AG08396 (cell line): ENCODE data around the gene NPR2.
A peak's percentile ranks its signal among the peaks of the same experiment; 100 is the strongest.

Experiments
- DNase-seq: peaks from one replicate; pipeline ENCODE4 v3.0.0; 2012; ENCODE audit warnings: low spot score, mixed read lengths

NPR2 gene

GRCh38 chr9:35791297-35791921 lies at the start of gene NPR2:
TSS of gene NPR2 (plus strand) at chr9:35791591. CDS start at chr9:35792409, 818 bp downstream.
- DNase-seq, result peak; percentile 80

- DNase-seq, result no peak
Observed at GRCh38 chr9:35741740-35742139, 49.7 kb upstream of the NPR2 start.

DNA sequence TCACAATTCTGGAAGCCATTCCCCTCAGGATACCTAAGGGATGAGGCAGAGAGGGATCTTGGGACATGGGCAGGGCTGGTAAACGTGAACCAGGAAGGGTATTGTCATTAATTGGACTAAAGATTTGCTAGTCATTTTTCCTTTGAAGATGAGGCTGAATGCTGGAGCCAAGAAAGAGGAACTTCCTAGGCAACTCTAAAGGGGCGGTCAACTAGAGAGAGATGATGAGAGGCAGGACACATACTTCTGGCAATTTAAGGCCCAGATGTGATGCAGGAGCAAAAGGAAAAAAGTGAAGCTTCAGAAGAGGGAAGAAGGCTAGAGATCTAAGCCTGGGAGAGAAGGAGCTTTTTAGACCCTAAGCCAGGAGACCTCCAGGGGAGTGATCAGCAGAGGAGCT lies 47.9 kb upstream of the NPR2 start:
- no peak for DNase-seq

- DNase-seq, result no peak
Observed at GRCh38 chr9:35743880-35744518, 47.4 kb upstream of the NPR2 start.

GRCh38 chr9:35745569-35745968 lies 45.8 kb upstream of the NPR2 start:
- no peak for DNase-seq

DNA sequence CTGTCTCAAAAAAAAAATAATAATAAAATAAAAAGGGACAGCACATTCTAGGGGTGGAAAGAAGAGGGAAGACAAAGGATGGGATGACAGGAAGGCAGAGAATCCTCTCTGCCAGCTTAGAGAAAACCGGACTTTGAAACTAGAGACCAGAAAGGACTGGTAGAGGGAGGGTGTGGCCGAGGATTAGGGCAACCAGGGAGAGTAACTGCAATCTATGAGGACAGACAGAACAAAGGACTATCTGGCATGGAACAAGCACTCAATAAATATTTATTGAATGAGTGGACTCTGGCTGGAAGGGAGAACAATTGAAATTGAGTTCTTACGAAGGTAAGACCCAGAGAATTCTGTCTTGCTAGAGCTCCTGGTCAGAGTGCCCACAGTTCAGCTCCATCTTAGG lies 44.8 kb upstream of the NPR2 start:
- DNase-seq, result no peak

DNA sequence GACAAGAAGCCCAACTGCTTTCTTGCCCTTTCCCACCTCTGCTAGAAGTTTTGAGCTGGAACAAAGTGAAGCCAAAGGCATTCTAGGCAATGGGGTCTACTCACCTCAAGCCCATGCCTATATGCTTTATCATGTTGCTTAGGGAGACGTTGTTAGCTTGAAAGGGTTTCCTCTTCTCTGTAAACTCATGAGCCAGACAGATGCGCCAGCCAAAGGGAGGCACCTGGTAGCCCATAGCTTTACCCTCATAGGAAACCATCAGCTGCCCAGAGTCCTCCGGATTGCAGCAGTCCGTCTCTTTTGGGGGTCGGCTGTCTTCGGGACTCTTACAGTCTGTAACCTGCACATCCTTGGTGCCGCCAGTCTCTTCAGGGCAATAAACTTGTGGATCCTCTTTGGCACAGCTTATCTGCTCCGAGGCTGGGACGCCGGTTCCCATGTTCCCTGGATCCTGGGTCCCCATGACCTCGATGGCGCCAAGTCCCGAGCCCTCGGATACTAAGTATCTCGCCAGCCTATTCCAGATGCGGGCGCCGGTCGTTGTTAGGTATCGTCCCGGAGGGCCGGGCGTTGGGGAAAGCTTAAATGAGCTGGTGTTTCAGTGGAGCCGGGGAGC lies 43.0 kb upstream of the NPR2 start:
- DNase-seq, result no peak

- DNase-seq, result peak; percentile 86
Observed at GRCh38 chr9:35748858-35749514, 42.4 kb upstream of the NPR2 start, which contains the start of the genes GBA2 and RGP1. TSS of gene GBA2 (minus strand) at chr9:35749228. CDS start at chr9:35748704, 524 bp downstream. TSS of gene RGP1 (plus strand) at chr9:35749287. CDS start at chr9:35749756, 469 bp downstream.

GRCh38 chr9:35749515-35750255 lies 41.7 kb upstream of the NPR2 start:
- DNase-seq, result no peak

DNA sequence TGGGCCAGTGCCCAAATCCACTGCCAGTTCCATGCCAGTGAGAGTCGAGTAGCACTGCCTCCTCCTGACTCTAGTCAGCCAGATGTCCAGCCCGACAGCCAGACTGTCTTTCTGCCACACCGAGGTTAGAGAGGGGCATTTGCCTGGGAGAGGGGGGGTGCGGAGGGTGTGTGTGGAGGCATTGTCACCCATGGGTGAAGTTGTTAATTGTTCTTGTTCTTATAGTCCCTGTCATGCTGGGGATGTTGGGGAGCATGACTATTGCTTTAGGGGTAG lies 41.2 kb upstream of the NPR2 start:
- DNase-seq, result no peak

GRCh38 chr9:35753466-35753865 lies 37.9 kb upstream of the NPR2 start:
- DNase-seq, result no peak

DNA sequence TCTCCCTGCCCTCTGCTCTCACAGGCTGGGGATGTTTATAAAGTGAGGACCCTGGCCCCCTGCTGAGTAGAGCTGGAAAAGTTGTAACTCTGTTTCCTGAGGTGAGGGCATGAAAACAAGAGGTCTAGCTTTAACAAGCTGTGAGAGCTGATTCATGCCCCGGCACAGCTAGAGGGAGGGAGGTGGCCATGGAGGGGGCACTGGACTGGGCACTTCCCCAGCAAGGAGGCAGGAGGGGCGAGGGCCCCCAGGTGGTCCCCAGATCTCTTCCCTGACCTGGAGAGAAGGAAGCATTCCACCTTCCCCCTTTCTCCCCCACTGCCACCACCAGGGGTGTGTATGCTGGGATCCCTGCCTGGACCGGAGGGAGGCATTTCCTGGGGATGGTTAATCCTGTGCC lies 37.1 kb upstream of the NPR2 start, which contains the start of gene MSMP:
Gene MSMP (minus strand): TSS at position 13 of the 400 bp plus-strand sequence. CDS start 147 bp downstream, outside the sequence.
- no peak for DNase-seq

- no peak for DNase-seq
Observed at GRCh38 chr9:35755071-35755470, 36.3 kb upstream of the NPR2 start.

DNA sequence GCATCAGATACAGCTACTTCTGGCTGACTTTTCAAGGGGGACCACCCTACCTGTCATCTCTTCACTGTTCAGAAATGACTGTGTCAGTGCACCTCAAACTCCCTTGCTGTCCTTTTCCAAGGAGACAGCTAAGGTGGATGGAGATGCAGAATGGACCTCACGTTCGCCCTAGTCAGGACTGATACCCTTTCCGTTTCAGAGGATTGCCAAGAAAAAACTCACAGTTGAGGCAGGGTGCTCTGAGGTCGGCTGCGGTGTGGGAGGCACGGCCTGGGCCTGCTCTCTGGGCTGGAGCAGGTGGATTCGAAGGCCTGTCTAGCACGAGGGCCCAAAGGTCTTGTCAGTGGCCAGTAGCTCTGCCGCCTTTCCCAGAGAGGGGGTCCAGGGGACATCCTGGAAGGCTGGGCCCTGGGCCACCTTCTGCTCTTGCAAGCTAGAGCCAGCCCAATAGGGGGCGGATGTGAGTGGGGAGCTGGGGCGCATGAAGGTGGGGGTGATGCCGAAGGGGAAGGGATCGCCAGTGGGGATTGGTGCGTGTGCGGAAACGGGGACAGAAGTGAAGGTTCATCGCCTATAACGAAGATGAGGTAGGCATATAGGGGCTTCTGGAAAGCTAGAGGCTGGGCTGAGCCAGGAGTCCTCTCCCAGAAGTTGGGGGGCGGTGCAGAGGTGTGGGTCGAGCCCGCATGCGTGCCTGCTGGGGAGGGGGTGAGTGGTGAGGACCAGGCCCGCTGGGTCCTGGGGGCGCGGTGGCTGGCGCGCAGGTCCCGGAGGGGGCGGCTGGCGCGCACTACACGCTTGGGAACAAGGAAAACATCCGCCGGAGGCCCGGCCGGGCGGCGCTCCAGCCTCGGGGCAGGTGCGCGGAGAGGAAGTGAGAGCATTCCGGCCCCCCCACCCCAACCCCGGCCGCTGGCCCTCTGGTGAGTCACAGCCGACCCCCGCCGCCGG lies 34.8 kb upstream of the NPR2 start:
- DNase-seq, result peak; percentile 34

GRCh38 chr9:35757226-35757891 lies 34.0 kb upstream of the NPR2 start:
- no peak for DNase-seq

DNA sequence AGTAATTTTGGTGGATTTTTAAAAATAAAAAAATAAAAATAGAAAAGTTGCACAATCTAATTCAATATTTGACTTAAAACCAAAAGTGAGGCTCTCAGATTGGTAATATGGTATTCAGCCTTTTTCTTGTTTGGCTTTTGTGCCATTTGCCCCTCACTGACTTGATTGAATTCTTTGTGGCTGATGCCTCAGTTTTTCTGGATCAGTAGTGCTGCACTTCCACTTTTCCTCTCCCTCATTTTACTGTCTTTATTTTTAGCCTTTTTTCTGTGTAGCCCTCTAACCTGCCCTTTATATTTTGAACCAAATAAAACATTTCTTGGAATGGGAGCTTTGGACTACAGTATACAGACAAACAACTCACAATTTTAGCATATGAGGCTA lies 33.5 kb upstream of the NPR2 start:
- DNase-seq, result no peak

DNA sequence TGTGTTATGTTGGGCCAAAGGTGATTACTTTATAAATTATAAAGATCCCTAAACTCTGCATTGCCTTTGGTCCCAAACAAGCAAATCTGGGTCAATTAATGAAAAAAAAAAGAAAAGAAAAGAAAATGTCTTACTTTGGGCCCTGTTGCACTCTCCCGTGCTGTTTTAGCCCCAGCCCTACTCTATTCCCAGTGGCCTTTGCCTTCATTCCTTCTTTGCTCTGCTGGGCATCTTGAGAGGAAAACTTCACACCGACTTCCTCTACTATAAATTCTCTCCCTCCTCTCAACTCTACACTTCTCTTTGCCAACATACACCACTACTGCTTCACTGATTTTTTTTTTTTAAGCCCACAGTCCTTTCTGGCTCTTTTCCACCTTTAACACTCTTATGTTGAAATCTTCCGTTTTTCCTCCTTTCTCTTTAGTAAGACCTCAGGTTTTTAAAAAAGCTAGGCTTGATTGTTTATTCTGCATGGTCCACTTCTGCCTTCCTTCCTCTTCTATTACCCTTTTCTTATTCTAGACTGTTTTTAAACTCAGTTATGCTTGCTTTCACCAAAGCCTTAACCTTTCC lies 32.8 kb upstream of the NPR2 start:
- DNase-seq, result no peak

GRCh38 chr9:35759795-35760194 lies 31.6 kb upstream of the NPR2 start:
- DNase-seq, result no peak

- DNase-seq, result no peak
Observed at GRCh38 chr9:35760651-35761050, 30.7 kb upstream of the NPR2 start.

DNA sequence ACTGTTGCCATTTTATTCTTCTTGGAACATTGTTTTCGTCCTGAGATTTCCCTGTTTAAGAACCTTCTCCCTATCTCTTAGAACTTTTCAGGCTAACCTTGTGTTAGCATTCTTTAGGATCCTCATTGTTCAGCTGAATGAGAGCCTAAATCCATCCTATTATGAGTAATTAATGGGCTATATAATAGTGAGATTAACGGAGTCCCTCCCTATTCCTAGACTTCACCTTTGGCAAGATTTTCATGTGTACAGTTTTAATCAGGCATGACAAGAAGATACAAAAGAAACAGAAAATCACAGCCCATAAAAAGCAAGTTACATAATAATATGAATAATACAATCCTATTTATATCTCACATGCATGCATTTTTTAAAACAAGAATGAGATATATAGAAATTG lies 28.2 kb upstream of the NPR2 start:
- DNase-seq, result no peak
